Measurements from ENCODE around the gene RSPH3.
A peak's percentile ranks its signal among the peaks of the same experiment; 100 is the strongest.

The RSPH3 gene

DNA sequence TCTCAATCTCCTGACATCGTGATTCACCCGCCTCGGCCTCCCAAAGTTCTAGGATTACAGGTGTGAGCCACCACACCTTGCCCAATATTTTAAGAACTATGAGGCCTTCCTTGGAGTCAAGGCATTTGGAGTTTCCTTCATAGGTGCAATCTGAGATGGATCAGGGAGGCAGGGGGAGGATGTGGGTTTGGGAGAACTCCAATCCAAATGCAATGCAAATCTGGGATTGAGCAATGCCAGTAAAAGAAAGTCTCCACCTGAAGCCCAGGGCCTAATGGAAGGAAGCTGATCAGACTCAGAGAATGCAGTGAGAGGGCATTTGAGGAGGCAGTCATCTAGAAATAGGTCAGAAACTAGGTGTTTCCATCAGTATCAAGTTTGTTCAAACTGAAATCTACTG, 21.2 kb downstream of the RSPH3 start:
- Histone ChIP-seq H3K27me3 (ENCODE audit: control insufficient read depth, low read length) (no peaks in the 10 kb centered on the region), H3K4me2 (ENCODE audit: low read length) (no peak overlapping the region), H3K27ac (ENCODE audit: low read depth, low read length) (no peak overlapping the region), H3K9me3 (ENCODE audit: control insufficient read depth, insufficient read depth, low read length) (no peaks in the 10 kb centered on the region), H3K79me2 (ENCODE audit: control insufficient read depth, low read length) (no peaks in the 10 kb centered on the region), H3K9me2 (replicated peaks; ENCODE audit: control insufficient read depth, low read length) (no peaks in the 10 kb centered on the region), H4K20me1 (ENCODE audit: control insufficient read depth, insufficient read depth, low read depth, low read length) (no peaks in the 10 kb centered on the region), H3K4me3 (ENCODE audit: low read length) (no peak overlapping the region), H3K36me3 (ENCODE audit: control insufficient read depth, low read length) (no peaks in the 10 kb centered on the region), H3K4me1 (ENCODE audit: control insufficient read depth, low read length) (no peaks in the 10 kb centered on the region), H3F3A (ENCODE audit: control insufficient read depth, insufficient read depth) (no peaks in the 10 kb centered on the region)
- TF ChIP-seq, protein P1, sequence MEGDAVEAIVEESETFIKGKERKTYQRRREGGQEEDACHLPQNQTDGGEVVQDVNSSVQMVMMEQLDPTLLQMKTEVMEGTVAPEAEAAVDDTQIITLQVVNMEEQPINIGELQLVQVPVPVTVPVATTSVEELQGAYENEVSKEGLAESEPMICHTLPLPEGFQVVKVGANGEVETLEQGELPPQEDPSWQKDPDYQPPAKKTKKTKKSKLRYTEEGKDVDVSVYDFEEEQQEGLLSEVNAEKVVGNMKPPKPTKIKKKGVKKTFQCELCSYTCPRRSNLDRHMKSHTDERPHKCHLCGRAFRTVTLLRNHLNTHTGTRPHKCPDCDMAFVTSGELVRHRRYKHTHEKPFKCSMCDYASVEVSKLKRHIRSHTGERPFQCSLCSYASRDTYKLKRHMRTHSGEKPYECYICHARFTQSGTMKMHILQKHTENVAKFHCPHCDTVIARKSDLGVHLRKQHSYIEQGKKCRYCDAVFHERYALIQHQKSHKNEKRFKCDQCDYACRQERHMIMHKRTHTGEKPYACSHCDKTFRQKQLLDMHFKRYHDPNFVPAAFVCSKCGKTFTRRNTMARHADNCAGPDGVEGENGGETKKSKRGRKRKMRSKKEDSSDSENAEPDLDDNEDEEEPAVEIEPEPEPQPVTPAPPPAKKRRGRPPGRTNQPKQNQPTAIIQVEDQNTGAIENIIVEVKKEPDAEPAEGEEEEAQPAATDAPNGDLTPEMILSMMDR (IDR thresholded peaks at IDR 0.05; ENCODE audit: low read depth, low read length, poor library complexity, severe bottlenecking), result no peak
- TF ChIP-seq EZH2phosphoT487 (IDR thresholded peaks at IDR 0.05; ENCODE audit: borderline replicate concordance, low read length), result no peak

DNA sequence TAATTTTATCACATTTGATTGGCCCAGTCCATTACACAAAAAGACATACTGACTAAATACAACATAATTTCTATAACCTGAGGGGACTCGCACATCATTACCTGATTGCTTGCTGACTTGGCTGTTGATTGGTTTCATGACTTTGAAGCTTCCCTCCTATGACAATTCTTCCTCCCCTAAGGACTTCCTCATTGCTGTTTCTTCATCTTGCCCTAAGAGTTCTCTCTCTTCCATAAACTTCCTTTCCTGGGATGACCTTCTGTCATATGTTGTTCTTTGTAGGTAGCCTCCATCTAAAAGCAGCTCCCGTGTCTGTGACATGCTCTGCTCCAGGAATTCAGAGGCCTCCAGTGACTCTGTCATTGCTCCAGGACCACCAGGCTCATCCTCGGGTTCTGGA, 22.6 kb downstream of the RSPH3 start:
- H3K36me3 ChIP-seq (ENCODE audit: control insufficient read depth, low read length), result no peaks in the 10 kb centered on the region
- H3K4me2 ChIP-seq (ENCODE audit: low read length), result no peak overlapping the region
- no peak for TF ChIP-seq EZH2phosphoT487 (IDR thresholded peaks at IDR 0.05; ENCODE audit: borderline replicate concordance, low read length)
- TF ChIP-seq, protein P1 (IDR thresholded peaks at IDR 0.05; ENCODE audit: low read depth, low read length, poor library complexity, severe bottlenecking), result no peak
- H3K9me3 ChIP-seq (ENCODE audit: control insufficient read depth, insufficient read depth, low read length), result no peaks in the 10 kb centered on the region
- H3K79me2 ChIP-seq (ENCODE audit: control insufficient read depth, low read length), result no peaks in the 10 kb centered on the region
- H3K27ac ChIP-seq (ENCODE audit: low read depth, low read length), result no peak overlapping the region
- no peak overlapping the region for H3K4me3 ChIP-seq (ENCODE audit: low read length)
- no peaks in the 10 kb centered on the region for H3K9me2 ChIP-seq (replicated peaks; ENCODE audit: control insufficient read depth, low read length)
- no peaks in the 10 kb centered on the region for H3F3A ChIP-seq (ENCODE audit: control insufficient read depth, insufficient read depth)
- H3K27me3 ChIP-seq (ENCODE audit: control insufficient read depth, low read length), result no peaks in the 10 kb centered on the region
- peaks cover 5% of the 10 kb centered on the region for H3K4me1 ChIP-seq (ENCODE audit: control insufficient read depth, low read length)
- no peaks in the 10 kb centered on the region for H4K20me1 ChIP-seq (ENCODE audit: control insufficient read depth, insufficient read depth, low read depth, low read length)

DNA sequence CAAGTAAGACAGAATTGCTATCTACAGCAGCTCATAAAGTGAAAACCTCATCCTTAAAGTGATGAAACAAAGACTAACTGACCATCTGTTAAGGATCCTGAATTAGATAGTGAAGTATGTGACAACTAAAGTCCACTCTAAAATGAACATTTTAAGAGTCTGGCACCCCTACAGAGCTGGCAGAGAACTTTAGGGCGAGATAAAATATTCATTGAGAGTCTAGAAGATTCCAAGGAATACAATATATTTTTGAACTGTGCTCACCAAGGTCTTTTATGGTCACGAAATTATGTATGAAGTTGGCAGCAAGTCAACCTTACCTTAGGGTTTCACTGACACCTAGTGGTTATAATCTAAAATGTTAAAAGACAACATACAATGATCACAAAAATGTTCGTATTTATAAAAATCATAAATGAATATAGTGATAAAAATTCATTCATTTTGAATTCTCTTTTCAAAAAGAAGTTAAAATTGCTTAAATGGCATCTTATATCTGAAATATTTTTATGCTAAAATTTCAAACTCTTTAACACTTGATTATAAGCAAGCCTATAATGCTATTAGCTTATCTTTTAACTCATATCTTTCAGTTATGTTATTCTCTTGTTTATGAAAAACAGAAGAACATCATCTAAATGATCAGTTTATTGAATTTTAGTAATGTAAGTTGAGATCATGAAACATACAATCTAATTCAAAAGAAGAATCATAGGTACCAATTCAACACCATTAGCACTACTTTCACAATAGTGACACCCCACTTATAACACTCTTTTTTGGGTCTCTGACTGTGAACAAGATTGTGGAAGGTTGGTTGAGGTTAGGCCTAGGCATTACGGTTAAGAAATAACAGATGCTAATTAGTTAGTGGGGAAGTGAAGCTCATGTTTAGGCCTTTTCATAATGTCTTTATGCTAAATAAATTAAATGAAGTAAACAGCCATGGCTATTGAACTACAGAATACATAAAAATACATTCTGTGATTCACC, 27.5 kb downstream of the RSPH3 start:
- no peaks in the 10 kb centered on the region for H3K27me3 ChIP-seq (ENCODE audit: control insufficient read depth, low read length)
- no peaks in the 10 kb centered on the region for H3K9me2 ChIP-seq (replicated peaks; ENCODE audit: control insufficient read depth, low read length)
- H3K4me1 ChIP-seq (ENCODE audit: control insufficient read depth, low read length), result peaks cover 11% of the 10 kb centered on the region
- H3K9me3 ChIP-seq (ENCODE audit: control insufficient read depth, insufficient read depth, low read length), result peaks cover 15% of the 10 kb centered on the region
- TF ChIP-seq EZH2phosphoT487 (IDR thresholded peaks at IDR 0.05; ENCODE audit: borderline replicate concordance, low read length), result no peak
- TF ChIP-seq, protein P1 (IDR thresholded peaks at IDR 0.05; ENCODE audit: low read depth, low read length, poor library complexity, severe bottlenecking), result peak; percentile 45
- H4K20me1 ChIP-seq (ENCODE audit: control insufficient read depth, insufficient read depth, low read depth, low read length), result no peaks in the 10 kb centered on the region
- no peak overlapping the region for H3K4me3 ChIP-seq (ENCODE audit: low read length)
- H3K27ac ChIP-seq (ENCODE audit: low read depth, low read length), result no peak overlapping the region
- peak overlapping the region; percentile 27 for H3K4me2 ChIP-seq (ENCODE audit: low read length)
- H3K36me3 ChIP-seq (ENCODE audit: control insufficient read depth, low read length), result peaks cover 7% of the 10 kb centered on the region
- H3K79me2 ChIP-seq (ENCODE audit: control insufficient read depth, low read length), result peaks cover 4% of the 10 kb centered on the region; the same call in 1 of the 2 replicates
- no peaks in the 10 kb centered on the region for H3F3A ChIP-seq (ENCODE audit: control insufficient read depth, insufficient read depth)
